Endothelial cell (in vitro differentiated cells): ENCODE measurements around the gene ARIH1. TPM values are rescaled to one million over a fixed set of nuclear protein-coding genes. Genes with fewer than 3 reads are reported as not detected.

Experiments used
- DNase-seq: peaks from one replicate; pipeline ENCODE4 v3.0.0; 2021; ENCODE audit warnings: low spot score
- H3K27ac Mint-ChIP-seq: one replicate; pipeline ENCODE4 v1.8.0; 2021; ENCODE audit warnings: mixed read lengths, inconsistent platforms; ENCODE audit not compliant: unreplicated experiment
- H3K27me3 Mint-ChIP-seq: one replicate; pipeline ENCODE4 v1.8.0; 2021; ENCODE audit warnings: mild to moderate bottlenecking, moderate library complexity, mixed read lengths, inconsistent platforms; ENCODE audit not compliant: unreplicated experiment
- H3K36me3 Mint-ChIP-seq: one replicate; pipeline ENCODE4 v1.8.0; 2021; ENCODE audit warnings: mild to moderate bottlenecking, low read depth, mixed read lengths, inconsistent platforms; ENCODE audit not compliant: unreplicated experiment
- H3K4me1 Mint-ChIP-seq: one replicate; pipeline ENCODE4 v1.8.0; 2021; ENCODE audit warnings: mild to moderate bottlenecking, mixed read lengths, inconsistent platforms; ENCODE audit not compliant: unreplicated experiment
- H3K4me3 Mint-ChIP-seq: one replicate; pipeline ENCODE4 v1.8.0; 2021; ENCODE audit warnings: mild to moderate bottlenecking, mixed read lengths, inconsistent platforms; ENCODE audit not compliant: unreplicated experiment
- H3K9me3 Mint-ChIP-seq: one replicate; pipeline ENCODE4 v1.8.0; 2021; ENCODE audit warnings: mixed read lengths, inconsistent platforms; ENCODE audit not compliant: unreplicated experiment
- CTCF ChIP-seq: fragments of 200-600 bp; sonication (generic); IDR thresholded peaks from one replicate; pipeline ENCODE4 v1.5.0; 2021; ENCODE audit warnings: antibody characterized with exemption; ENCODE audit not compliant: unreplicated experiment
- total RNA-seq: library from RNA; stranded (reverse); fragmentation: NEBNext Ultra II Directional; extraction: Animal tissue kit (Norgen Biotek cat#: 25700); gene quantifications from one replicate; pipeline ENCODE4 v1.2.1, GENCODE V29; 2021; ENCODE audit not compliant: unreplicated experiment

The ARIH1 gene
- total RNA-seq, 1 donor from 2014 or later: 184 TPM

DNA sequence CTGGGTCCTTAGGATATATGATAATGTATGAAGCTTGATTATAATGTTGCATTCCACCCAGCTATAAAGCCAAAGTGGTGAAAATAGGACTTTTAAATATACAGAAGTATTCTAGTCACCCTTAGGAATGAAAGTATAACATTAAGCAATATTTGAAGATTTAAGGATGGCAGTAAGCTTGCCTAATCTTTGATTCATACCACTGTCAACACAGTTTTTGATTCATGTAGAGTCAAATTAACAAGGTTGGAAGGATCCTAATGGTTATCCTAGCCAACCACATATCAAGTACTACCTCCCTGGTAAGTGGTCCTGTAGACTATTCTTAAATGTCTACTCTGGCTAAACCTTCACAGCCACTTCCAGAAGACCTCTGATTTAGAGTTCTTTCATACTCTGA, 18.6 kb downstream of the ARIH1 start:
- H3K27ac Mint-ChIP-seq: no peak overlapping the region
- DNase-seq: no peak
- no peak for TF ChIP-seq CTCF
- H3K9me3 Mint-ChIP-seq: no peaks in the 10 kb centered on the region
- no peak overlapping the region for H3K4me3 Mint-ChIP-seq
- H3K4me1 Mint-ChIP-seq: peaks cover 12% of the 10 kb centered on the region
- peaks cover 2% of the 10 kb centered on the region for H3K36me3 Mint-ChIP-seq
- peaks cover 2% of the 10 kb centered on the region for H3K27me3 Mint-ChIP-seq

GRCh38 chr15:72493220-72493619, 19.1 kb downstream of the ARIH1 start:
- no peak for DNase-seq
- no peaks in the 10 kb centered on the region for H3K9me3 Mint-ChIP-seq
- no peak overlapping the region for H3K4me3 Mint-ChIP-seq
- H3K36me3 Mint-ChIP-seq: peaks cover 2% of the 10 kb centered on the region
- no peak for TF ChIP-seq CTCF
- H3K27ac Mint-ChIP-seq: no peak overlapping the region
- H3K27me3 Mint-ChIP-seq: peaks cover 2% of the 10 kb centered on the region
- H3K4me1 Mint-ChIP-seq: peaks cover 10% of the 10 kb centered on the region

DNA sequence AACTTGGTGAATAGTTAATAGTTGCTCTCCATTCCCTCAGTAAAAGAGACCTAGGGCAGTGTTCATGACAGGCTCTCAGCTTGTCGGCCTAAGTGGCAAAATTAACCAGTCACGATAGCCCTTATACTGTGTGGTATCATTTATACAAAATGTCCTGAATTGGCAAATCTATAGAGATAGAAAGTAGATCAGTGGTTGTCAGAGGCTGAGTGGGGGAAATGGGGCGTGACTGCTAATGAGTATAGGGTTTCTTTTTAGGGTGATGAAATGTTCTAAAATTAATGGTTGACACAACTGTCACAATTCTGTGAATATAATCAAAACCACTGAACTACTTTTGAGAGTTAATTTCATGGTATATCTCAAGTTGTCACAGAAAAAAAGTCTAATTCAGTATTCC, 20.9 kb downstream of the ARIH1 start:
- peaks cover 2% of the 10 kb centered on the region for H3K27me3 Mint-ChIP-seq
- no peaks in the 10 kb centered on the region for H3K9me3 Mint-ChIP-seq
- H3K36me3 Mint-ChIP-seq: peaks cover 2% of the 10 kb centered on the region
- DNase-seq: no peak
- no peak overlapping the region for H3K27ac Mint-ChIP-seq
- no peak overlapping the region for H3K4me3 Mint-ChIP-seq
- TF ChIP-seq CTCF: no peak
- peaks cover 10% of the 10 kb centered on the region for H3K4me1 Mint-ChIP-seq

DNA sequence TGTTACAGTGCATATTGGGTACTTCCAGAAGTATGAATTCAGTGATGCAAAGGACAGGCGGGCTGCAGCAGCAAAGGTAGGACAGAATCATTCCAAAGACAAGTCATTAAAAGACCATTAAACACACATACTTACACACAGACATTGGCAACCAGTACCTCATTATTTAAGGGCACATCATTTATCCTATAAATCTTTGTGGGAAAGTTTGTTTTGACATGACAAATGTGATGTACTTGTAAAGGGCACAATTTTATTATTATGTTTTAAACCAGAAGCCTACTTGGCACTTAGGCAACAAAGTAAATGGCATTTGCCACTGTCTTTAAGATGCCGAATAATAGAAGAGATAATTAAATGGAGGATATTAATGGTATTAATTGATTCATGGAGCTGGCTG, 22.7 kb downstream of the ARIH1 start:
- Mint-ChIP-seq H3K36me3 (peaks cover 2% of the 10 kb centered on the region), H3K4me1 (peaks cover 10% of the 10 kb centered on the region), H3K4me3 (no peak overlapping the region), H3K27ac (no peak overlapping the region), H3K27me3 (peaks cover 2% of the 10 kb centered on the region), H3K9me3 (no peaks in the 10 kb centered on the region)
- no peak for DNase-seq
- TF ChIP-seq CTCF: no peak

- no peak overlapping the region for H3K27ac Mint-ChIP-seq
- no peak for DNase-seq
- no peak for TF ChIP-seq CTCF
- peaks cover 2% of the 10 kb centered on the region for H3K36me3 Mint-ChIP-seq
- H3K4me1 Mint-ChIP-seq: peaks cover 10% of the 10 kb centered on the region
- no peak overlapping the region for H3K4me3 Mint-ChIP-seq
- H3K27me3 Mint-ChIP-seq: peaks cover 2% of the 10 kb centered on the region
- no peaks in the 10 kb centered on the region for H3K9me3 Mint-ChIP-seq
These were observed 23.3 kb downstream of the ARIH1 start for GRCh38 chr15:72497402-72497801.
